Stimulated activated CD8-positive, alpha-beta memory T cell treated with anti-CD3 and anti-CD28 coated beads, Interleukin-4, amount 100 ng/mL, for 4 hours (primary cell): ENCODE measurements around the gene PBX4.
"Not testable (repeated sequence)": the region's sequence is repeated elsewhere in the genome, so short reads cannot be mapped to it uniquely, and the experiment has no call there.

ENCODE experiments used
- DNase-seq, 2 donors: peaks; one replicate each; pipeline ENCODE4 v3.0.0-alpha.2; 2020; ENCODE audit warnings: low read depth in 2 of 2, low spot score in 1 of 2

PBX4 gene

GRCh38 chr19:19627621-19628500 lies 9.4 kb upstream of the PBX4 start, which contains the start of gene LPAR2:
Gene LPAR2 (minus strand): TSS chr19:19628220. CDS start chr19:19627275, 945 bp downstream.
- peak; percentile 52 to 67 for DNase-seq

- no peak for DNase-seq
Measured at GRCh38 chr19:19626516-19627472, 8.3 kb upstream of the PBX4 start.

- DNase-seq, result no peak
Measured at GRCh38 chr19:19624032-19624570, 5.6 kb upstream of the PBX4 start.

GRCh38 chr19:19623383-19623782 lies 4.9 kb upstream of the PBX4 start:
- DNase-seq, result no peak

- DNase-seq, result no peak
Measured at GRCh38 chr19:19619849-19620210, 1.3 kb upstream of the PBX4 start.

DNA sequence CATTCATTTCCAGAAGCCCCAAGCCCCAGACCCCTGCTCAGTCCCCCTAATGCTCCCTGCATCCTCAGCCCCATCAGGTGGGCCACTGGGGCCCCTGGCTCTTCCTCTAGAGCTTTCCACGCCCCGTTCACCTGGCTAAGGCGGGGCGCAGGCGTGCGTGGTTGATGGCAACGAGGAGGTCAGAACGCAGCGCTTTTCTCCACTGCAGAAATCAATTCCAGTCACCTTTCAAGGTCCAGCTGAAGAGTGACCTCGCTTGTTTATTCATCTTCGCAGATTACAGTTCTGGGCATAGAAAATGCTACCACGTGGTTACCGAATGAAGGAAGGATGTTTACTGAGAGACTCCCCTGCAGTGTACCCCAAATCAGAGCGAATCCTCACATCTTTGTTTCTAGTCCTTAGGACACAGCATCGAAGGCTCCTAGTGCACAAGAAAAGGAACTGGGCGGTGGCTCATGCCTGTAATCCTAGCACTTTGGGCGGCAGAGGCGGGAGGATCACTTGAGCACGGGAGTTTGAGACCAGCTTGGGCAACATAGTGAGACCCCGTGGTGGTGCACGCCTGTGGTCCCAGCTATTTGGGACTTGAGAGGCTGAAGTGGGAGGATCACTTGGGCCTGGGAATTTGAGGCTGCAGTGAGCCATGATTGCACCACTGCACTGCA lies 828 bp upstream of the PBX4 start:
- DNase-seq, result no peak

DNA sequence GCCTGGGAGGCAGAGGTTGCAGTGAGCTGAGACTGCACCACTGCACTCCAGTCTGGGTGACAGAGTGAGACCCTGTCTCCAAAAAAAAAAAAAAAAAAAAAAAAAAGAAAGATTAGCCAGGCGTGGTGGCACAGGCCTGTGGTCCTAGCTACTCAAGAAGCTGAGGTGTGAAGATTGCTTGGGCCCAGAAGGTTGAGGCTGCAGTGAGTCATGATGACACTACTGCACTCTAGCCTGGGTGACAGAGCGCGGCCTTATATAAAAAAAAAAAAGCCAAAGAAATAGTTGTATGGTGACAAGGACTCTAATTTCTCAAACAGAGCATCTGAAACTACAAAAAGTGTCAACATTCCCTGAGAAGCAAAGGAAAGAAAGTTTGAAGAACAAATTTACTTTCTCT lies 3.4 kb downstream of the PBX4 start:
- peak in 1 of 2 donors; percentile 36 for DNase-seq

GRCh38 chr19:19613506-19613905 lies 5.0 kb downstream of the PBX4 start:
- no peak for DNase-seq

- no peak for DNase-seq
Measured at GRCh38 chr19:19610376-19611202, 7.9 kb downstream of the PBX4 start.

DNA sequence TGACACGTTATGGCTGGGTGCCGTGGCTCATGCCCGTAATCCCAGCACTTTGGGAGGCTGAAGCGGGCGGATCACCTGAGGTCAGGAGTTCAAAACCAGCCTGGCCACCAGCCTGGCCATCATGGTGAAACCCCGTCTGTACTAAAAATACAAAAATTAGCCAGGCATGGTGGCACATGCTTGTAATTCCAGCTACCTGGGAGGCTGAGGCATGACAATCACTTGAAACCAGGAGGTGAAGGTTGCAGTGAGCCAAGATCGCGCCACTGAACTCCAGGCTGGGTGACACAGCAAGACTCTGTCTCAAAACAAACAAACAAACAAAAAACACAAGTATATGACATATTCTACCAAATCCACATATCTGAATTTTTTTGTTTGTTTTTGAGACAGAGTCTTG lies 11.8 kb downstream of the PBX4 start:
- DNase-seq, result not testable (repeated sequence)

DNA sequence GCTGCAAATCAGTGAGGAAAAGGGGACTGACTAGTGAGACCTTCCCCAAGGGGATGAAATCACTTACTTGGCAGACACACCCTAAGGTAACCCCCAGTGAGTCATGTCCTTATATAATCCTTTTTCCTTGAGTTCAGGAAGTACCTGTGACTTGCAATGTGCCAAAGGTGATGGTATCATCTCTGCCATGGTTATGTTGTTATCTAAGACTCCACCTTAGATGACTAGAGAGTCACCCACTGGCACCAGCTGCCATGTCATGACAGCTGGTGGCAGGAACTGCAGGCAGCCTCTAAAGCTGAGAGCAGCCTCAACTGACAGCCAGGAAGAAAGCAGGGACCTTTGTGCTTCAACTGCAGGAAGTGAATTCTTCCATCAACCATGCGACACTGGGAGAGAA lies 12.5 kb downstream of the PBX4 start:
- DNase-seq, result no peak

DNA sequence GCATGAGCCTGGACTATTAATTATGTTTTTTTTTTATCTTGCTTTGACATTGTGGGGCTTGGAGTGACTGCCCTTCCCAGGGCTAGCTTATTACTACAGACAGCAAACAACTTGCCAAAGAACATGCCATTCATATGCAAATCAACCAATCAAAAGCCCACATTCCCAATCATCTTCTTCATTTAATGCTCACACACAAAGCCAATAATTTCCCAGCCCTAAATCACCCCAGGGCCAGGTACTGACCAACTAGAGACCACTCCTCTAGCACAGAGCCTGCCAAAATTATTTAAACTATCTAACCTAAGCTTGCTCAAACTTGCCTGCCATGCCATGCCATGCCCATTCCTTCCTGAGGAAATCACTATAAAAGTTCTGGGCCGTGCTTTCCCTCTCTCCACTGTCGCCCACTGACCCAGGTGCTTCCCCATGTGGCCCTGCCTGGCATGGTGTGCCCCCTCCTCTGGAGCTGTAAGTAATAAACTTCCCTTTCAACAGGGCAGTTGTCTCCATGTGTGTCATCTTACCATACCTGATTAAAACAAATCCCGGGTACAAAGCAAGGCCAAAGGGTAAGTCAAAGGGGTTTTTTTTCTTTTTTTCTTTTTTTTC lies 15.7 kb downstream of the PBX4 start:
- DNase-seq, result no peak

DNA sequence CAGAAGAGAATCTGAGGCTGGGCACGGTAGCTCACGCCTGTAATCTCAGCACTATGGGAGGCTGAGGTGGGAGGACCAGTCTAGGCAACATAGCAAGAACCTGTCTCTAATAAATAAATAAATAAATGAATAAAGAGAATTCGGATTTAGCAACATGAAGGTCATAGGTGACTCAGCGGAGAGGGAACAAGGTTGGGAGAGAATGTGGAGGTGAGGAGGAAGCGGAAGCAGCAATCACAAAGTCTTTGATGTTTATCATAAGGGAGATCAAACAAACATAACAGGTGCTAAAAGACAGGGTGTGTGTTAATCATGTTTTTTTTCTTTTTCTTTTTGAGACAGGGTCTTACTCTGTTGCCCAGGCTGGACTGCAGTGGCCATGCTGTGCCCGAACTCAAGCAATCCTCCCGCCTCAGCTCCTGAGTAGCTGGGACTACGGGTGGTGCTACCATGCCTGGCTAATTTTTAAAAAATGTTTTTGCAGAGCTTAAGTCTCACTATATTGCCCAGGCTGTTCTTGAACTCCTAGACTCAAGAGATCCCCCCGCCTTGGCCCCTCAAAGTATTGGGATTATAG lies 16.3 kb downstream of the PBX4 start:
- no peak for DNase-seq

- no peak for DNase-seq
Measured at GRCh38 chr19:19600793-19601330, 17.6 kb downstream of the PBX4 start.

GRCh38 chr19:19598728-19599451 lies 19.6 kb downstream of the PBX4 start:
- DNase-seq, result peak in 1 of 2 donors; percentile 46

GRCh38 chr19:19597809-19598306 lies 20.6 kb downstream of the PBX4 start:
- DNase-seq, result no peak

GRCh38 chr19:19595171-19595701 lies 23.3 kb downstream of the PBX4 start:
- no peak for DNase-seq

GRCh38 chr19:19594381-19594780 lies 24.1 kb downstream of the PBX4 start:
- DNase-seq, result no peak
